Parathyroid adenoma (tissue), 2 donors: ENCODE measurements around the gene OR6B3.

Source experiments
- H2AFZ ChIP-seq: fragments of 300-600 bp; sonication (generic); one replicate; pipeline ENCODE4 v1.7.0; 2017; ENCODE audit warnings: antibody characterized with exemption, mild to moderate bottlenecking
- H3K27ac ChIP-seq: fragments of 300-600 bp; sonication (generic); one replicate; pipeline ENCODE4 v1.7.0; 2017
- H3K27me3 ChIP-seq: fragments of 300-600 bp; sonication (generic); one replicate; pipeline ENCODE4 v1.7.0; 2017; ENCODE audit warnings: low read length; ENCODE audit not compliant: control insufficient read depth, insufficient read depth
- H3K36me3 ChIP-seq: fragments of 300-600 bp; sonication (generic); one replicate; pipeline ENCODE4 v1.7.0; 2017; ENCODE audit warnings: low read length; ENCODE audit not compliant: control insufficient read depth, insufficient read depth
- H3K4me1 ChIP-seq: fragments of 300-600 bp; sonication (generic); one replicate; pipeline ENCODE4 v1.7.0; 2017; ENCODE audit warnings: control low read depth
- H3K4me2 ChIP-seq: fragments of 300-600 bp; sonication (generic); one replicate; pipeline ENCODE4 v1.7.0; 2017; ENCODE audit warnings: low read length
- H3K4me3 ChIP-seq: fragments of 300-600 bp; sonication (generic); one replicate; pipeline ENCODE4 v1.7.0; 2017; ENCODE audit warnings: low read depth, low read length
- H3K79me2 ChIP-seq: fragments of 300-600 bp; sonication (generic); one replicate; pipeline ENCODE4 v1.7.0; 2017; ENCODE audit warnings: control low read depth
- H3K9ac ChIP-seq: fragments of 300-600 bp; sonication (generic); one replicate; pipeline ENCODE4 v1.7.0; 2017; ENCODE audit warnings: mild to moderate bottlenecking
- H3K9me3 ChIP-seq: fragments of 300-600 bp; sonication (generic); one replicate; pipeline ENCODE4 v1.7.0; 2017; ENCODE audit warnings: low read length; ENCODE audit not compliant: control insufficient read depth
- CTCF ChIP-seq: fragments of 300-600 bp; sonication (generic); IDR thresholded peaks from one replicate; pipeline ENCODE4 v1.7.0; 2017; ENCODE audit warnings: antibody characterized with exemption, mild to moderate bottlenecking
- donor health status: primary hyperparathyroidism.

OR6B3 gene

DNA sequence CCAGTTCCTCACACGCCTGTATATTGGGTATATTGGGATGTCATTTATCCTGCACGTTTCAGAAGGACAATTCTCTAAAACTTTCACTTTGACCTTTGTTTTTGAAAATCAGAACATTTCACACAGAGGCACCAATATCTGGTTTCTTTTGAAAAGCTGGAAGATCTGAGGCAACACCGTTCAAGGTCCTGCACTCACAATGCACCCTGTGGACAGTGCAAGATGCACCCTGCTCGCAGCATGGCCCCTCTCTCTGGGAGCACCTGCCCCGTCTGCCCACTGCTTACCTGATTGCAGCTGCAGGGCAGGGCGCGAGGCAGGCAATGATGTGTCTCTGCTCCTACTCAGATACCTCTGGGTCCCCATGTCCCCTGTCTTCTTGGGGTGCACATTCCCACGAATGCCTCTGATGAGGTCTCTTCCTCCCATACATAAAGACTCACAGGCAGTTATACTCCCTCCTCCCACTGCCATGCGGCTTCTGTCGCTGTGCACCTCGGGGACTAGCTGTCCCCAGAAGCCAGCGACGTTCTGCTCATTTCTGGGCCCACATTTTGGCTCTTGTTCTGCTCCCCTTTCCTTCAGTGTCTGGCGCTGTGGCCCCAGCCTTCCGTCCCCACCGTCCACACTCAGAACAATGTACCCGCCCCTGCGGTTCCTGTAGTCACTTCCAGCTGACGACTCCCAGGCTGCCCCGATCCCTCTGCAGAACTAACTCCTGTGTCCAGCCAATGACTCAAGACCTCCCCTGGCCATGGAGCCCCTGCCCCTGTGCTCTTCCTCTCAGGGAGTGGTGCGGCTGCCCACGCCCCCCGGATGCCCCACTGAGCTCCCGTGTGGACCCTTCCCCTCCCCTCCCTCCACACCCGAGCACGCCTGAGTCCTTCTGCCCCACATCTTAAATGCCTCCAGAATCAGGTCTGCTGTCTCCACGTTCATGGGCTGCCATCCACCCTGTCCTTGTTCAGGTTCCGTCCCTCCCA lies at the start of gene OR6B3:
Gene OR6B3 (minus strand): TSS at position 349 of the 983 bp plus-strand sequence.
- Histone ChIP-seq H2AFZ (no peak within 1 kb of the TSS), H3K9me3 (no peaks in the 10 kb centered on the region), H3K36me3 (no peaks in the 10 kb centered on the region), H3K27me3 (peaks cover 2% of the 10 kb centered on the region), H3K4me2 (no peak within 1 kb of the TSS), H3K4me3 (no peak within 1 kb of the TSS), H3K4me1 (no peaks in the 10 kb centered on the region), H3K27ac (no peak within 1 kb of the TSS), H3K79me2 (no peaks in the 10 kb centered on the region), H3K9ac (no peak within 1 kb of the TSS)
- no peak for TF ChIP-seq CTCF

DNA sequence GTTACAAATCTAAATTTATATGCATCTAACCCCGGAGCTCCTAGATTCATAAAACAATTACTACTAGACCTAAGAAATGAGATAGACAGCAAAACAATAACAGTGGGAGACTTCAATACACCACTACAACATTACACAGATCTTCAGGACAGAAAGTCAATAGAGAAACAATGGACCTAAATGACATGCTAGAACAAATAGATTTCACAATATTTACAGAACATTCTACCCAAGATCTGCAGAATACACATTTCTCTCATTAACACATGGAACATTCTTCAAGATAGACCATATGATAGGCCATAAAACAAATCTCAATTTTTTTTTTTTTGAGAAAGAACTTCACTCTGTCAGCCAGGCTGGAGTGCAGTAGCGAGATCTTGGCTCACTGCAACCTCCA lies 45.0 kb upstream of the OR6B3 start:
- Histone ChIP-seq H3K4me2 (no peak overlapping the region), H3K36me3 (no peaks in the 10 kb centered on the region), H3K27me3 (peaks cover 3% of the 10 kb centered on the region), H3K79me2 (no peaks in the 10 kb centered on the region), H3K4me1 (no peaks in the 10 kb centered on the region), H3K27ac (no peak overlapping the region), H3K9ac (no peak overlapping the region), H3K9me3 (no peaks in the 10 kb centered on the region), H2AFZ (no peak overlapping the region), H3K4me3 (no peak overlapping the region)
- TF ChIP-seq CTCF, result no peak

DNA sequence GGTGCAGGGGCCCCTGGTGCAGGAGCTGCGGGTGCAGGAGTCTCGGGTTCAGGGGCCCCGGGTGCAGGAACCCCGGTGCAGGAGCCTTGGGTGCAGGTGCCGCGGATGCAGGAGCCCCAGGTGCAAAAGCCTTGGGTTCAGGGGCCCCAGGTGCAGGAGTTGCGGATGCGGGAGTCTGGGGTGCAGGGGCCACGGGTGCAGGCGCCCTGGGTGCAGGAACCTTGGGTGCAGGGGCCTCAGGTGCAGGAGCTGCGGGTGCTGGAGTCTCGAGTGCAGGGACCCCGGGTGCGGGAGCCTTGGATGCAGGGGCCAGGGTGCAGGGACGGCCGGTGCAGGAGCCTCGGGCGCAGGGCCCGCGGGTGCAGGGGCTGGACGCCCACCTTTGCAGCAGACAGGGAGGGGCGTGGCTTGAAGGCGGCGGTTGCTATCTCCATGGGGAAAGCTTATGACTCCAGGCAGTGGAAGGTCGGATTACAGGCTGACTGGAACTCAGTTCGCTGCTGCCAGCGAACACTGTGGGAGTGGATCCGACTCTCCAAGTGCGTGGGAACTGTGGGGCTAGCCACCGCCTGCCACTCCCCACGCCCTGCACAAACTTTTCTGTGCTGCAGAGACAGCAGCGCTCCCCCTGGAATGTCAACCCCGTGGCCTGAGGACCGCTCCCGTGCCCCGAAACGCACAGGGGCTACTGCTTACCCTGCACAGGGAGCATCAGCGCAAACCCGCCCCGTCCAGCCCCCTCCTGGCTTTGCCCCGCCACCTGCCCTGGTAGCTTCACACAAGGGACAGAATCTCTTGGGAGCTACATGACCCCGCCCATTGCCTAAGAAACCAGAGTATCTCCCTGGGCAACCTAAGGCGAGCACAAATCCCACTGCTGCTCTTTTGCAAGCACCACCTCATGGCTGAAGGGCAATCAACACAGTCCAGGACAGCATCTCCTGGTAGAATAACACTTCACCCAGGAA lies 42.5 kb upstream of the OR6B3 start:
- H3K4me1 ChIP-seq, result no peaks in the 10 kb centered on the region
- H3K4me3 ChIP-seq, result no peak overlapping the region
- peaks cover 3% of the 10 kb centered on the region for H3K27me3 ChIP-seq
- H3K4me2 ChIP-seq, result no peak overlapping the region
- no peaks in the 10 kb centered on the region for H3K79me2 ChIP-seq
- no peak overlapping the region for H3K27ac ChIP-seq
- no peak for TF ChIP-seq CTCF
- no peaks in the 10 kb centered on the region for H3K36me3 ChIP-seq
- H3K9ac ChIP-seq, result no peak overlapping the region
- no peak overlapping the region for H2AFZ ChIP-seq
- no peaks in the 10 kb centered on the region for H3K9me3 ChIP-seq

- Histone ChIP-seq H3K27ac (no peak overlapping the region), H3K36me3 (no peaks in the 10 kb centered on the region), H3K4me3 (no peak overlapping the region), H2AFZ (no peak overlapping the region), H3K9me3 (no peaks in the 10 kb centered on the region), H3K27me3 (no peaks in the 10 kb centered on the region), H3K79me2 (no peaks in the 10 kb centered on the region), H3K4me2 (no peak overlapping the region), H3K9ac (no peak overlapping the region), H3K4me1 (no peaks in the 10 kb centered on the region)
- no peak for TF ChIP-seq CTCF
Observed at GRCh38 chr2:240089306-240089705, 36.0 kb upstream of the OR6B3 start.
